HG03575 (cell line): ENCODE measurements around the gene NUAK1.

Source experiments
- ATAC-seq: cut with Tn5 transposase; IDR thresholded peaks from one replicate; pipeline ENCODE4 v1.9.1; 2021; ENCODE audit not compliant: unreplicated experiment, insufficient number of reproducible peaks, low FRiP score; ENCODE audit errors: extremely low read depth

NUAK1 gene

DNA sequence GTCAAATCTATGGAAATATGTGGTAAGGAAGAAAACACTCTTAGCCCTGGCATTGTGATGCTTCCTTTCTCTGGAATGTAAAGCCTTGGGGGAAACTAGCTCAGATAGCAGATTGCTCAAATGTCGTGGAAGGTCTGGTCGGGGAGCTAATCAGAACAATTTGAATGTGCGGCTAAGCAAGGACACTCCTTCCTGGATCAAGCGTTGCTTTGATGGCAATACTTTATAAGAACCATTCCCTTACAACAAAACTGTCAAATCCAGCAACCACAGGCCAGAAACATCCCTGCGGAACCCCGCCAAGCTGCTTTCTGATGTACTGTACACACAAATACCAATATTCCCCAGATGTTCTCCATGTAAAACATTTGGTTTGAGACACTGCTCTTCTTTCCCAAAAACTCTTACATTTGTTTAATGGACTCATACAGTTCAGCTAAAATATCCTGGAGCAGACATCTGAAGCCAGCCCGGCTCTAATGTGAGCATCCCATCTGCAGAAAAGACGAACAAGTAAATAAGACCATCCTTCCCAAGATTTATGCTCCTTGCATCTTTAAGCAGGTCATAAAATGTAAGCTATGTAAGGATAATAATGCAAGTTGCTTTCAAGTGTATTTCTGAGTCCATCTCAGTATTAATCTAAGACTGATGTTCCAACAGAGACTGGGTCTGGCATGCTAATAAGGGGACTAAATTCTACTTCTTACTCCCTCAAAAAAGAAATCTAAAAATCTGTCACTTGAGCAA is 20.2 kb downstream of the NUAK1 start:
- no peak for ATAC-seq

- ATAC-seq: no peak
Measured at GRCh38 chr12:106115440-106115839, 23.3 kb downstream of the NUAK1 start.

DNA sequence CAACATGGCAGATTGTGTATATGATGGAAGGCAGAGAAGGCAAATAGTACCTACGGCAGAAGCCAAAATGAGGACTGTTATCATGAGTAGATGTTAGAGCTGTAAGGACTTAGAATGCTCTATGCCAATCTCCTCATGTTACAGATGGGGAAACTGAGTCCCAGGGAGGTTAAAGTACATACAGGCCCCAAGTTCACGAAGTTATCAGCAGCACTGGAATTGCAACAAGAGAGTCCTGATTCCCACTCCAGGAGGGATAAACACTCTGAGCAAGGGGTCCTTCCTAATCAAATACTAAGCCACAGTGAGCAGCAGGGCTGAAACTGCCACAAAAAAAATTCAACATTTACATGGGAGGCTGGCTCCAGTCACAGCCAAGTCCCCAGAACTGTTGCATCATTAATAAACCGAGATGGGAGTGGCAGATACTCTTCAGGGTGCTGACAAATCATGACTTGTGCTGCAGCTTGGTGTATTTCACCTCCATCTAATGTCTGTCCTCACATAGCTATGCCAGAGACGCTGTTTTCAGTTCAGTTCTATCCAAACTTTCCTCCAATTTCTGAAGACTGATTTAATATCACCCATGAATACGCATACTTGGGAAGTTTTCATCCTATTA is 24.2 kb downstream of the NUAK1 start:
- ATAC-seq: no peak

- ATAC-seq: no peak
Measured at GRCh38 chr12:106113824-106114446, 24.8 kb downstream of the NUAK1 start.

- no peak for ATAC-seq
Measured at GRCh38 chr12:106113446-106113823, 25.3 kb downstream of the NUAK1 start.

- ATAC-seq: no peak
Measured at GRCh38 chr12:106113042-106113441, 25.7 kb downstream of the NUAK1 start.

GRCh38 chr12:106112145-106112821 is 26.5 kb downstream of the NUAK1 start:
- no peak for ATAC-seq

DNA sequence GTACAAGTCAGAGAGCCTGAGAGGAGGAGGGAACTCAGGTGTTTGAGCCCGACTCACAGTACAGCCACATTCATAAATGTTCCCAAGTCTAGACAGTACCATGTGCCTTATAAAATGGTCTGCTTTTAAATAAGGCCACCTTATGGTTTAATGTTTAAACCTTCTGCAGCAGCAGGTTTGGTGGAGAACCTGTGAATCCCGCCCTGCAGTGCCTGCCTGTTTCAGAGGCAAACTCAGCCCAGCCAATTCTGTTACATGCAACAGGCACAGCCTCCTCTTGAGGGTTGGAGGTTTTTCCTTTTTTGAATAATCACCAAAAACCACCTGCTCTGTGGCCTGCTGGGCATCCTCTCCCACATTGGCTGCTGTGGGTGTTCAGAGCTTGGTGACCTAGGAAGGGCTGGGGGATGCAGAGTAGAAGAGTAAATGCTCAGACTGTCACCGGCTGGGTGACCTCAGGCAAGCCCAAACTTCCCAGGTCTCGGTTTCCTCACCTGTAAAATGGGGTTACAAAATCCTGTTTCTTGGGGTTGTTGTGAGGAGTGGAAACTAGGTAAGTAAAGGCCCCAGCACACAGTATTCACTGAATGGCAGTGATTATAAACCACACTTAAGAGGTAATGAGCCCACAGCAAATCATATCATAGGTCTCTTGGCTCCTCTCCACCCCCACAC is 28.0 kb downstream of the NUAK1 start:
- ATAC-seq: no peak

DNA sequence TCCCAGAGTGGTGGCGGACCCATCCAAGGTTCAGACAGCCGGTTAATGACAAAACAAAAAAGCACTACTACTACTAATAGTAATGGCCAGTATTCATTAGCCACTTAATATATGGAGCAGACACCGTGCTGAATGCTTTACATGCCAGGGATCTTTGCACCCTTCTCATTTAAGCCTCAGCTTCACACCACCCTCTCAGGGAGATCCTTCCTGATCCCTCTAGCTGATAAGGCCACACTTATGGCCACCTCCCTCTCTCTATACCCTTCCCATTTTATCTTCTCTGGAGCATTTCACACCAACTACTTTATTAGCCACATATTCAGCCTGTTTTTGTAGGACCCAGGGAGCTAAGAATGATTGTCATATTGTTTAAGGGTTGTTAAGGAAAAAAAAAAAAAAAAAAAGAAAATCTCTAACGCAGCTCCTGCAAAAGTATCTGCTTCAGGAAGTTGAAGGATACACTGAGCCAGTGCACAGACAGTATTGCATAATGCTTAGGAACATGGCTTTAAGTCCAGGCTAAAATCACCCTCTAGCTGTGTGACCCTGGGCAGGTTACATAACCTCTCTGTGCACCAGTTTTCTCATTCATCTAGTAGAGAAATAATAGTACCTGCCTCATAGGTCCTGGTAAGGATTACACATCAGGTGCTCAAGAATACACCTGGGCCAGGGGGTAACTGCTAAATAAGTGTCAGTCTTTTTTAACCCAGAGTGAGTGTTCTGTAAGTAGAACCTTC is 29.4 kb downstream of the NUAK1 start:
- ATAC-seq: no peak

DNA sequence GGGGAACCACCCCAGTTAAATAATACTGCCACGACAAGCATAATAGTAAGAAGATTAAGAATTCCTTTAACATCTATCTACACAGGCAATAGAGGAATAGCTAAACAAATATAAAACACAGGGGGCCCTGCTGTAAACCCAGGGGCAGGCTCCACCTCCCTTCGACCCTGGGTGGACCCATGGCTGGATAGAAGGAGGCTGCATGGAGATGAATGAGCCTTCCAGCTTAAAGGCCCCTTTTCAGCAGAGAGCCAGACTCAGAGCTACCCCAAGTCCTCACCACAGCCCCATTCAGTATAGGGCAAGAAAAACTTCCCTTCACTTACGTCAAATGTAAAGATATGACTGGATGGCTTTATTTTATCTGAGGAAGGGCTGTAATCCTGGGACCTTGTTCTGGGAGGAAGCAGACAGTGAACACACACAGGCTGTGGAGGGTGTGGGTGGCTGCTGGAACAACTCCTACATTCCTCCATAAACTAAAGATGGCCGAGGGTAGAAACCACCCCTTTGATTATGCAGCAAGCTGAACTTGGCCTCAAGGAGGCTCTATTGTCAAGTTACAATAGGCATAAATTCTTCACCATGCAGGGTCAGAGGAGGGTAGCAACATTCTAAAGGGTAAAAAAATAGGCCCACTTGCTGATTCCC is 30.4 kb downstream of the NUAK1 start:
- ATAC-seq: no peak

DNA sequence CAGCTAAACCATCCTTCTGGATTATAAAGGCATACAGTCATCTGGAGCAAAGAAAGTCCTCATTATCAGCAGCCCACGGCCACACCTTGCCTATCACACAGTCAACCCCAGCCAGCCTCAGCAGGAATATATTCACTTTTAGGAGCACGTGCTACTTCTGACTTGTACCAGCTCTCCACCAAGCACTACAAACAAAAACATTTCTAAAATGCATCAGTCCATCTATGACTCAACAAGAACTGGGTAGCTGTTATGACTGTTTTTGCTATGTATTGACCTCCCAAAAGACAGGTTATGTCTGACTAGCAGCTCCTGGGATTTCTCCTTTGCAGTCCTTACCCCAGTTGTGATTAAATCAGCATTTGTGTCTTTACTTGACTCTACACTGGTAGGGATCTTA is 31.2 kb downstream of the NUAK1 start:
- no peak for ATAC-seq

DNA sequence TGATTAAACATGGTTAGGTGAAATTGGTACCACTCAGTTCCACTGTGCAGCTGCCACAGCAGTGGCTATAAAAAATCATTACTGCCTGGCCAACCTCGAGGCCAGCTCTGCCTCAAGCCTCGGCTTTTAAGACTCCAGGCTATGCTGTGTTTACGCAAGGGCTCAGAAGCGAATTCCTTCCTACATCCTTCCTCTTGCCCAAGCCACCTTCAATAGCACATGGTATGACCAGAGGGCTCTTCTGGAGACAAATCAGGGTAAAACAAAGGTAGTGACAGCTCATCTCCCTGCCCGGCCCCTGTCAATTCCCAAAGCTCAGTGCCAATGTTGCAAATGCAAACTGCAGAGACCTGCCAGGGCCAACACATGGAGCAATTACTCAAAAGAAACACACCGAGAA is 31.9 kb downstream of the NUAK1 start:
- no peak for ATAC-seq

GRCh38 chr12:106106061-106106566 is 32.6 kb downstream of the NUAK1 start:
- no peak for ATAC-seq

DNA sequence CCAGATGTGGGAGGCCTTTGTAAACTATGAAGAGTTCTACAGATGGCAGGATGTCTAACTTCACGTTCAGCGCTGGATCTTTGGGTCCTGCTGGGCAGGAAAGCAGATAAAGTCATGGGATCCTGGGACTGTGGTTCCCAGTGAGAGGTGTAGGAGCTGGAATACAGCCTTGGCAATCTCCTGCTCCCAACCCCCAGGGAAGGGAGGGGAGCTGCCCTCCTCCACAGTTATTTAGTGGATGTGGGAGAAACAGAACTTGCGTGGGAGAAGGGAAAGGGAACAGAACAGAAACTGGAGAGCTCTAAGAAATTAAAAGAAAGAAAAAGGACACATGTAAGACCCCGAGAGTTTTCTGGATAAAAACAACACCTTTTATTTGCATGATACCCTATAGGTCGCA is 37.0 kb downstream of the NUAK1 start:
- ATAC-seq: no peak

DNA sequence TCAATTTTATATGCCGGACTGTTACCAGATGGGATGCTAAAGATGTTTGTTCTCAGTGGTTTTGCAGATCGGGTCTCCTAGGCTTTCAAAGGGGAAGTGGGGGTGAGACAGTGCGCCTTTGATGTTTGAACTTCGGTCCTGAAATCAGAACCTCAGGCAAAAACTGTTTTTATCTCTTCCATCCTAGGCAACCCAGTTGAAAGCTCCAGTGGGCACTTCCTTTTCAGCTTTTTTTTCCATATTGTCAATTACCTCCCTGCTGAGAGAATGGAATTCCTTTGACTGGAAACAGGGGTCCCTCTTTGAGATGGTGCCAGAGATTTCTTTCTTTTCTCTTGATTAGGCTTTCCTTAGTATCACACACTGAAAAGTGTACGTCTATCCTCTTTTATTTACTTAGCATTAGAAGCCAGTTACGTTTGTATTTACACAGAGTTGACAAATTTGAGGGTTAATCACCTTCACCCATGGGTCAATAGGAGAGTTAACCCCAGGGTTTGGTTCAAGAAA is 40.0 kb downstream of the NUAK1 start:
- ATAC-seq: no peak

DNA sequence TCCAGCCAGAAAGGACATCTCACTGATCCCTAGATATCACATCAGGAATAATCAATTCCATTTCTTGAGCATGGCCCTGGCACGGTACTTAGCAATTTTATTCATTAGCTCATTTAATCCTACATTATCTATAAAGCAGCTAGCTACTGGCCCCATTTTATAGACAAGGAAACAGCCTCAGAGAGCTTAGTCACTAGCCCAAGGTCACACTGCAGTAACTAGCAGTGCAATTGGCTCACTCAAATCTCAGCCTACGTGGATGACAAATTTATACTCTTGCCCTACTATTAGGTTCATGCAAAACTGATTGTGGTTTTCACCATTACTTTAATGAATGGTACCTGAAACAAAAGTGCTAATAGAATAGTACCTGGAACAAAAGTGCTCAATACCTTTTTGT is 41.7 kb downstream of the NUAK1 start:
- no peak for ATAC-seq

DNA sequence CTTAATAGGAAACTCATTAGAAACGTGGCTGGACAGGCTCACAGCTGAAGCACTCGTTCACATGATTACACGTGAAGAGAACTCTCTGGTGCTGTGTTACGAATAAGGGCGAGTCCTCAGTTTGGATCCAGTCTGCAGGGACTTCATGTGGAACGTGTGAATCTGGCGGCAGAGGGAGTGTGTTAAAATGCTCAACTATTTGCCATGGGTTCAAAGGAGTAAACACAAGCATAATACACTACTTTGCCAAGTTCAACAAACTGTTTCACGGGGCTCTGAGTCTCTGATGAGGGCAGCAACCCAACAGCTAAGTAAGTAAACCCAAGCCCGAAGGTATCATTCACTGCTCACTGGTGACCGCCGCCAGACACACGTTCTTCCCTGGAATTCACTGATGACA is 42.4 kb downstream of the NUAK1 start:
- ATAC-seq: no peak

- ATAC-seq: no peak
Measured at GRCh38 chr12:106094304-106094703, 44.5 kb downstream of the NUAK1 start.
